A673 (cell line): ENCODE results near the gene SCGN.

Experiments
- CTCF ChIP-seq: fragments of 300-800, 200-600 bp; sonication (generic); conservative IDR thresholded peaks from 2 replicates; pipeline ENCODE4 v1.5.1; 2017; ENCODE audit warnings: low read depth, mild to moderate bottlenecking, antibody characterized with exemption, low read length, moderate library complexity, mixed read lengths
- EZH2 ChIP-seq: fragments of 200-600 bp; sonication (generic); IDR thresholded peaks from 2 replicates; pipeline ENCODE4 v1.6.1; 2017; ENCODE audit warnings: borderline replicate concordance, low read depth, mild to moderate bottlenecking, mixed read lengths, antibody characterized with exemption, low read length; ENCODE audit not compliant: poor library complexity, severe bottlenecking

DNA sequence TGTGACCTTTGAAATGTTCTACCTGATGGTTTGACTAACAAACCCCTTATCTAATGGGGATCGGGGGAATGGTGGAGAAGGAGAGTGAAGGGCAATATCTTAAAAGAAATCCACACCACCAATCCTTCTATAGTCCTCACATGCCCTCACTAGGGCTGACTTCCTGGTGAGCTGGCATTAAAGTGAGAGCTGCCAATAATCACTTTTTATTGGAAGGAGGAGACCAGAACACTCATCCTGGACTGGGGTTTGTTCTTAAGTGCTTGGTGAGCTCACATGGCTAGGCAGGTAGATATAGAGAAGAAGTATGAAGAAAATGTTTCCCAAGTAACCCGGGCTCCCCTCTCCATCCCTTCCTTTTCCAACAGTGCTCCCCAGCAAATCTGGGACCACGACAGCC, 49.8 kb downstream of the SCGN start:
- no peak for TF ChIP-seq CTCF
- no peak for TF ChIP-seq EZH2
